ENCODE measurements around the gene DCST2. TPM values are rescaled to one million over a fixed set of nuclear protein-coding genes. Genes with fewer than 3 reads are reported as not detected.

DCST2 gene
- total and polyA plus RNA-seq, 2 donors from 2014 or later: 0.43 to 1.4 TPM

DNA sequence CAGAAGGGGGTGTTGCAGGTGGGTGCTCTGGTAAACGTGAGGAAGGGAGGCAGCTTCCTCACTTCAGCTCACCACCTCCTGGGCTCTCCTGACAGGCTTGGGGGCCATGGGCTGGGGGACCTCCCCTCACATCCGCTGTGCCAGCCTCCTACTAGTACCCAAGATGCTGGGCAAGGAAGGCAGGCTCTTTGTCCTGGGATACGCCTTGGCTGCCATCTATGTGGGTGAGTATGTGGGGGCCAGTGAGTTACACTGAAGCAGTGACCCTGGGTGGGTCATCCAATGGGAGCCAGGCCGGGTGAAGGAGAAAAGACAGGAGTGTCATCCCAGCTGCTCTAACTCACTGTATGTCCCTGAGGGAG is 5.7 kb upstream of the DCST2 start:
- H3K27me3 ChIP-seq (ENCODE audit: control insufficient read depth, insufficient read depth, low read length): no peaks in the 10 kb centered on the region
- DNase-seq: peak in 1 of 5 donors; percentile 57
- no peak overlapping the region for H3K27ac ChIP-seq (ENCODE audit: low read depth in 2 of 2, low read length in 2 of 2)
- no peaks in the 10 kb centered on the region for H3K36me3 ChIP-seq (ENCODE audit: control insufficient read depth in 2 of 3, insufficient read depth in 3 of 3, low read length in 3 of 3)
- no peak overlapping the region for H3K9ac ChIP-seq (ENCODE audit: low read length in 3 of 3)
- no peaks in the 10 kb centered on the region for H3K9me3 ChIP-seq (ENCODE audit: control insufficient read depth in 2 of 3, insufficient read depth in 1 of 3, low read length in 3 of 3)
- no peak for FAIRE-seq
- H3K4me1 ChIP-seq (ENCODE audit: control insufficient read depth in 2 of 3, insufficient read depth in 2 of 3, low read depth in 1 of 3, low read length in 3 of 3): no peaks in the 10 kb centered on the region
- no peak overlapping the region for H3K4me3 ChIP-seq (ENCODE audit: low read length in 3 of 3)
- TF ChIP-seq, protein P1, sequence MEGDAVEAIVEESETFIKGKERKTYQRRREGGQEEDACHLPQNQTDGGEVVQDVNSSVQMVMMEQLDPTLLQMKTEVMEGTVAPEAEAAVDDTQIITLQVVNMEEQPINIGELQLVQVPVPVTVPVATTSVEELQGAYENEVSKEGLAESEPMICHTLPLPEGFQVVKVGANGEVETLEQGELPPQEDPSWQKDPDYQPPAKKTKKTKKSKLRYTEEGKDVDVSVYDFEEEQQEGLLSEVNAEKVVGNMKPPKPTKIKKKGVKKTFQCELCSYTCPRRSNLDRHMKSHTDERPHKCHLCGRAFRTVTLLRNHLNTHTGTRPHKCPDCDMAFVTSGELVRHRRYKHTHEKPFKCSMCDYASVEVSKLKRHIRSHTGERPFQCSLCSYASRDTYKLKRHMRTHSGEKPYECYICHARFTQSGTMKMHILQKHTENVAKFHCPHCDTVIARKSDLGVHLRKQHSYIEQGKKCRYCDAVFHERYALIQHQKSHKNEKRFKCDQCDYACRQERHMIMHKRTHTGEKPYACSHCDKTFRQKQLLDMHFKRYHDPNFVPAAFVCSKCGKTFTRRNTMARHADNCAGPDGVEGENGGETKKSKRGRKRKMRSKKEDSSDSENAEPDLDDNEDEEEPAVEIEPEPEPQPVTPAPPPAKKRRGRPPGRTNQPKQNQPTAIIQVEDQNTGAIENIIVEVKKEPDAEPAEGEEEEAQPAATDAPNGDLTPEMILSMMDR (IDR thresholded peaks at IDR 0.05; ENCODE audit: borderline replicate concordance, extremely low read depth, insufficient read depth): no peak
- intact Hi-C loops (cut with DNase I): no loop called here

DNA sequence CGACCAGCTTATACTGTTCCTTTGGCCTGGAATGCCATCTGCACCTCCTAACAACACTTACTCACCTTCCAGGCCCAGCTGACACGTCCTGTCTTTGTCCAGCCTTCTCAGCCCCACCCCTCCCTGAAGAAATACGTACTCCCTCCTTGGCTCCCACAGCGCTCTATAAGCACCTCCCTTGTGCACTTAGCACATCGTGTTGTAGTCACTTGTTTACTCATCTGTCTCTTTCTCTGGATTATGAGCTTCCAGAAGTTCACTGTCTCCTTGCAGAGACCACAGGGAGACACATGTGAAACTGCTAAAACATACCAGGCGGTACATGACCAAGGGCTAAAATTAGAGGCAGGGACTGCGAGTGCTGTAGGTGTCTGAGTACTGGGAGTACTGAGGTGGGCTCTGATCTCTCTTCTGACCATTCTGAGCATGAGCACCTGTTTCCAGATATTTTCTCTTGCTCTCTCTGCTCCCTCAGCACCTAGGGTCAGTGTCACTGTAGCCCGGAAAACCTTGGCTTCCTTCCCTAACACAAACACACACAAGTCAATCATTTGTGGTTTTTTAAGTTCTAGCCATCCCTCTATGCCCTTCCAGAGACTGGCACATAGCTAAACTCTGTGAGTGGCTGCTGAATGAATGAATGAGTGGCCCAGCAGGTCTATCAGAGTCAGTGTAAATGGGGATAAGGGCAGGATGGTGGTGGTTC is 5.2 kb upstream of the DCST2 start:
- TF ChIP-seq, protein P1 (IDR thresholded peaks at IDR 0.05; ENCODE audit: borderline replicate concordance, extremely low read depth, insufficient read depth): no peak
- FAIRE-seq (no peak), DNase-seq (no peak)
- Histone ChIP-seq H3K36me3 (ENCODE audit: control insufficient read depth in 2 of 3, insufficient read depth in 3 of 3, low read length in 3 of 3) (no peaks in the 10 kb centered on the region), H3K9me3 (ENCODE audit: control insufficient read depth in 2 of 3, insufficient read depth in 1 of 3, low read length in 3 of 3) (no peaks in the 10 kb centered on the region), H3K9ac (ENCODE audit: low read length in 3 of 3) (no peak overlapping the region), H3K27me3 (ENCODE audit: control insufficient read depth, insufficient read depth, low read length) (no peaks in the 10 kb centered on the region), H3K4me1 (ENCODE audit: control insufficient read depth in 2 of 3, insufficient read depth in 2 of 3, low read depth in 1 of 3, low read length in 3 of 3) (no peaks in the 10 kb centered on the region), H3K27ac (ENCODE audit: low read depth in 2 of 2, low read length in 2 of 2) (no peak overlapping the region), H3K4me3 (ENCODE audit: low read length in 3 of 3) (no peak overlapping the region)
- intact Hi-C loops (cut with DNase I): no loop called here

DNA sequence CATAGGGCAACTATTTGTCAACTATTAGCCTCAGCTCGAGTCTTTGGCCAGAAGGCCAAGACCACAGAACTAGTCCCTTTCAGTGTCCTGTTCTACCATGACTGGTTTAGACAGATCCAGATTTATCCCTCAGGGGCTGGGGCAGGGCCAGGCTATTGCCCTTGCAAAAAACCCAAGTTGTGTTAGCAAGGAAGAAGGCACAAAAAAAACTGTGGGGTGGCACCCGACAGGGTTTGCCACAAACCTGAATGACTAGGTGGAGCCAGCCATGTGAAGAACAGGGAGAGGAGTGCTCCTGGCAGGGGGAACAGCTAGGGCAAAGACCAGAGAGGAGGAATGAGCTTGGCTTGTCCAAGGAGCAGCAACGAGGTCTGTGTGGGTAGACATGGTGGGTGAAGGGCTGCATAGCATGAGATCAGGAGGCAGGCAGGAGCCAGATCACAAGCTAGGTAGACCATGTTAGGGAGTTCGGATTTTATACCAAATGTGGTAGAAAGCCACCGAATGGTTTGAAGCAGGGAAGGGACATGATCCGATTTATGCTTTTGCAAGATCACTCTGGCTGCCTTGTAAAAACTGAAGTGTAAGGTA is 4.4 kb upstream of the DCST2 start:
- H3K9me3 ChIP-seq (ENCODE audit: control insufficient read depth in 2 of 3, insufficient read depth in 1 of 3, low read length in 3 of 3): no peaks in the 10 kb centered on the region
- intact Hi-C loops (cut with DNase I): no loop called here
- H3K4me3 ChIP-seq (ENCODE audit: low read length in 3 of 3): no peak overlapping the region
- no peak overlapping the region for H3K9ac ChIP-seq (ENCODE audit: low read length in 3 of 3)
- TF ChIP-seq, protein P1 (IDR thresholded peaks at IDR 0.05; ENCODE audit: borderline replicate concordance, extremely low read depth, insufficient read depth): no peak
- no peaks in the 10 kb centered on the region for H3K36me3 ChIP-seq (ENCODE audit: control insufficient read depth in 2 of 3, insufficient read depth in 3 of 3, low read length in 3 of 3)
- H3K27ac ChIP-seq (ENCODE audit: low read depth in 2 of 2, low read length in 2 of 2): no peak overlapping the region
- FAIRE-seq: no peak
- peak in 1 of 5 donors; percentile 31 for DNase-seq
- no peaks in the 10 kb centered on the region for H3K4me1 ChIP-seq (ENCODE audit: control insufficient read depth in 2 of 3, insufficient read depth in 2 of 3, low read depth in 1 of 3, low read length in 3 of 3)
- no peaks in the 10 kb centered on the region for H3K27me3 ChIP-seq (ENCODE audit: control insufficient read depth, insufficient read depth, low read length)
